NCI-H187 (cell line): Measurements from ENCODE around the gene DSTYK.
A peak's percentile ranks its signal among the peaks of the same experiment; 100 is the strongest.
"Not testable (repeated sequence)": the region's sequence is repeated elsewhere in the genome, so short reads cannot be mapped to it uniquely, and the experiment has no call there.

Source experiments
- DNase-seq, 2 experiments: peaks; one replicate each; lab custom pipeline; 2025; lab: John Stamatoyannopoulos, UW

The DSTYK gene

GRCh38 chr1:205241366-205242030, 30.0 kb upstream of the DSTYK start:
- no peak for DNase-seq

DNA sequence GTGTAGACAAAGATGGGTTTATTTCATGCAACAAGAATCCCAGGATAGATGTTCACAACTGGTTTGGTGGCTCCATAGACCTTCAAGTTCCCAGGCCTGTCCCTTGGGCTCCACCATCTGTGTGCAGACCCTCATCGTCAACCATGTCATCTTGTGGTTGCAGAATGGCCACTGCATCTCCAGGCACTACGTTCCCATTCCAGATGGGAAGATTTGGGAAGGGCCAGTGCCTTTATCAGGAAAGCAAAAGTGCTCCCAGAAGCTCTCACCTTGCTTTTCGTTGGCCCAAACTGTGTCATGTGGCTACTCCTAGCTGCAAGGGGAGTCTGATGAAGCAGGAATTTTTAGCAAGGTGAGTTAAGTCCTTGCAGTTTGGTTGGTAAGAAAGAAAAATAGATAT, 29.1 kb upstream of the DSTYK start:
- no peak for DNase-seq

GRCh38 chr1:205240118-205240517, 28.6 kb upstream of the DSTYK start:
- DNase-seq, result no peak

DNA sequence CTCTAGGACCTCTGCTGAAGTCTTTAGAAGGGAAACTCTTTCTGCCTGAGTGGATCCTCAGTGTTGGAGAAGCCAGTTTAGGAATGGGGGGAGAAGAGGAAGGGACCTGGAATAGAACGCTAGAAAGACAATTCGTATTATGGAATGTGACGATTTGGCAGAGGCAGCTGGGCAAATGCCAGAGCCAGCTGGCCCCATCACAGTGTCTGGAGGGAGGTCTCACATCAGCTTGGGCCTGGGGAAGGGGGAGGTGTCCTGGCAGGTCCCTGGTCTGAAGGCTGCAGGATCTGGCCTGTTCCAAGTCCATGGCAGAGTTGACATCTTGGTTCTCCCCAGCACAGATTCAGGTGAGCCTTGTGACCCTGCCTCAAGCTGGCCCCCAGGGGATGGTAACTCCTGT, 27.6 kb upstream of the DSTYK start:
- DNase-seq, result no peak

DNA sequence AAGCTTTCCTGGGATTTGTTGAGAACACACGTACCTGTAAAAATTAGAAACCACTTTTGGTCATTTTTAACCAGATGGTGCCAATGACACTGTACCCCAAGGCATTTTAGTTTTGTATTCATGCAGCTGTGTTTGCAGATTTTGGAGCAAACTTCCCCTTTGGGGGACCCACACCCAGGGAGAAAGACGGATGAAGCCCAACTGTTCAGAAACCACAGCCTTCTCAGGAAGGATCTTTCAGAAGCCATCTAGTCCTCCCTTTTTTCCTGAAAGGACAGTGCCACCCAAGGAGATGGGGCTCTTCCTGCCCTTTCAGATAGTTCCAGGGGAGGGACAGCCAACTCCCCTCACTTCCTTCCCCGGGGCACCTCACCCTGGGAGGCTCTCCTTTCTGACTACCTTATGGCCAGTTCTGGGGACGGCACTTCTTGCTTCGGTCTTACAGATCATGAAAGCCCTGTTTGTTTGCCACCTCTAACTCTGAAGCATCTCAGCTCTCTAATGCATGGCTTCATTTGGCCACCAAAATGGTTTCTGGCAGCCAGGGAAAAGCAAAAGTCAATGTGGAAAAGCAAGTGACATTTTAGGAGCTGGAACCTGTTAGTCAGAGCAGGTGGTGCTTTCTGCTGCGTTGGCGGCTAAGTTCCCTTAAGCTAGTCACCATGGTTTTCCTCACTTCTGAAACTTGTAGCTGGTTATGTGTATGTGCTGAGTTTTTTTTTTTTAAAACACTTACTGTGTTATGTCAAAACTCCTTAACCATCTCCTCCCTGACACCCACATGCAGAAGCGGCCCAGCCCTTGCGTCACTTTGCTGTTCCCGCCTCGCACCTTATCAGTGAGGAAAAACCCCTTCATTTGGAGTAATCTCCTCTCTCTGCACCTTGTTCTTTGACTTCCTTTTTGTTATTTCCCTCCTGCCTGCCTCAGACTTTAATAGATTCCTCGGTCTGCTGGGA, 26.3 kb upstream of the DSTYK start:
- no peak for DNase-seq

DNA sequence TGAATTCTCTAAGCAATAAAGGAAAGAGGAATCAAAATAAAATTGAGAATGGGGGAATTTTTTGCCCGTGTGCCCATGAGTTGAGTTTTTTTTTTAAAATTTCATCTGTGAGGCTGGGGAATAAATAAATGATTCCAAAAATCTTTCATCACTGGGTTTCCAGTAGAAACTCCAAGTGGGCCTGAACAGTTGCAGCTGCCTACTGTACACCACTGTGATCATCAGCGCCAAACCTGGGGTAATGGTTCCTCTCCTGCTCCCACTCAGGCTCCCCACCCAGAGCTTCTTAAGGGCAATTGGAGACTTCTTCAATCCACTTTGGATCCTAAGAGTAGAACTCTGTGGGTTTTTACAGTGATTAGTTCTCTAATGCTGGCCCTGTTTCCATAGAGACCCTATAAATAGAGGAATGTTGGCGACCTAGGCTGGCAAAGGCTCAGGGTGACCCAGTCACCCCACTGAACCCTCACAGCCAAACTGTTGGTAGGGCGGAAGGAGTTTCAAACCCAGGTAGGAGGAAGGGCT, 25.5 kb upstream of the DSTYK start:
- DNase-seq, result no peak

GRCh38 chr1:205236526-205236925, 25.0 kb upstream of the DSTYK start:
- no peak for DNase-seq

- no peak for DNase-seq
Measured at GRCh38 chr1:205235951-205236350, 24.4 kb upstream of the DSTYK start.

GRCh38 chr1:205233986-205234385, 22.5 kb upstream of the DSTYK start:
- DNase-seq, result not testable (repeated sequence)

- DNase-seq, result no peak
Measured at GRCh38 chr1:205232945-205233397, 21.5 kb upstream of the DSTYK start.

GRCh38 chr1:205232127-205232820, 20.8 kb upstream of the DSTYK start:
- DNase-seq, result no peak

GRCh38 chr1:205230982-205231381, 19.5 kb upstream of the DSTYK start:
- DNase-seq, result no peak

GRCh38 chr1:205229916-205230700, 18.6 kb upstream of the DSTYK start:
- no peak for DNase-seq

GRCh38 chr1:205229399-205229871, 17.9 kb upstream of the DSTYK start:
- peak; percentile 87 to 95 for DNase-seq

DNA sequence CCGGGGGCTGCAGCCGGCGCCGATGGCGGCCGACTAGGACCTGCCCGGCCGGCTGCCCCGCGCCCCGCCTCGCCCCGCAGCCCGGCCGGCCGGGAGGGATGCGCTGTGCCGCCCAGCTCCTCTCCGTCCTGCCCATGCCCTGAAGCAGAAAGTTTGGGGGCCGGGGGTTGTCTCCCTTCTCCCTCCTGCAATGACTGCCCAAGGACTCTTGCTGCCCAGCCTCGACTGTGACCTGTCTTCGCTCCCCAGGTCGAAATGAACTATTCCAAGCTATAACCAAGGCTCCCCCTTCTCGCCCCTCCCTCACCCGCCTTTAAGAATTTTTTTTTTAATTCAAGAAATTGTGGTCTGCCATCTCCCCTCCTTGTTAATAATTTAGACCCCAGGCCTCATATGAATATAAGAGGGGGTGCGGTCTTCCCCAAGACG, 16.6 kb upstream of the DSTYK start:
- peak in 1 of 2 experiments; percentile 54 for DNase-seq

- peak; percentile 95 to 97 for DNase-seq
Measured at GRCh38 chr1:205227584-205228013, 16.1 kb upstream of the DSTYK start, which contains the start of gene TMCC2. Gene TMCC2 (plus strand): TSS chr1:205227946. CDS start chr1:205228565, 619 bp downstream.

DNA sequence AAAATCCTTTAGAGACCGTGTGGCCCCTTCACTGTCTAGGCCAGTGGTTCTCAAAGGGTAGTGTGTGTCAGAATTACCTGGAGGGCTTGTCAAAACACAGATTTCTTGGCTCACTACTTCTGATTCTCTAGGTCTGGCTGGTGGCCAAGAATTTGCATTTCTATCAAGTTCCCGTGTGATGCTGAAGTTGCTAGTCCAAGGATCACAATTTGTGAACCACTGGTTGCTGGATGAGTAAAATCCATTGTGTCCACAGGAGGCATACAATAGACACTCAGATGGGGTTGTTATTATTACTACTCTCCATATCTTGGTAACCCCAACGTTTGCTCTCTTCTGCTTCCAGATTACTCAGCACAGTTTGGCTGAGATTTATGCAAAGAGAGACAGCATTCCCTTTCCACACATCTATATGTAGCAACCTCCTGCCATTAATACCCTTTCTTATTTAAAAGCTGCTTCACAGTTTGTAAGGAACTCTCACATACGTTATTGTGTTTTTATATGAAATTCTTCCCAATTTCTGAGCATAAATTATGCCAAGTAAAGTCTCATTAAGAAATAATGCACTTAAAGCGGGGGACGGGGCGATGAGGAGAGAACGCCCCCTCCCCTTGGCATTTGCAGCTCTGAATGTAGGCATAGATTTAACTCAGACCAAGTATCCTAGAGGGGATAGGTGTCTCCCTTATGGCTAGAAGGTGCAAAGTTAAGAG, 15.5 kb upstream of the DSTYK start:
- peak in 1 of 2 experiments; percentile 81 for DNase-seq

- DNase-seq, result no peak
Measured at GRCh38 chr1:205225901-205226765, 14.6 kb upstream of the DSTYK start.

DNA sequence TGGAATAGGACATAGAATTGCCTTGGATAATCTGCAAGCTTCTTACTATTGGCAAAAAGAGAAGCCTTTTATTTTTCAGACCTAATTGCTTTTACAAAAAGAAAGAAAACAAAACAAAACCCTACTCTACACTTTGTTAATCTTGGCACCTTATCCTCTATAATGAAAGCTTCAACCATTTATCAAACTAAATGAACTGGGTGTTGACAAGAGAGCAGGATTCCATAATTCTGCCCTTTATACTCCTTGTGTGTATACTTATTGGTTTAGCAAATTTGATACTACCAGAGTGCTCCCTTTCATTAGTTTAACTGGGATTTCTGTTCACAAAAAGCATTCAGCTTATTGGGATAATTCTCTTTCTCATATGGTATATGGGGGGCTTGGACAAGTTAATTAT, 13.2 kb upstream of the DSTYK start:
- DNase-seq, result no peak
